Measurements from ENCODE around the gene TOX2.

DNA sequence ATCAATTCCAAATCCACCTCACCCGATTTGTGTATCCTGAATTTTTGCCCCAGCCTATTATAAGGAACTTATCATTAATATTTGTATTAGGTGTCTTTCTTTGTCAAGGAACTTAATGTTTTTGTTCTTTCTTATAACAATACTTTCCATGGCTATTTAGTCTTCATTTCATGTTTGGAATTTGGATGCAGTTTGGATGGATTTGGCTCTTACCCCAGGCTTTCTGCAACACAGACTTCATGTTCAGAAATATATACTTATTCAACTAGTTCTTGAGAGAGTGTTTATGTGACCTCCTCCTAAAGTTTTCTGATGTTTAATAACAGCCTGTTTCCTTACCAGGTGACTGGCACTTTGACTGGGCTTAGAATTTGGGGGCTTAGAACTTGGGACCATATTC is 35.9 kb upstream of the TOX2 start:
- TF ChIP-seq, protein P1, sequence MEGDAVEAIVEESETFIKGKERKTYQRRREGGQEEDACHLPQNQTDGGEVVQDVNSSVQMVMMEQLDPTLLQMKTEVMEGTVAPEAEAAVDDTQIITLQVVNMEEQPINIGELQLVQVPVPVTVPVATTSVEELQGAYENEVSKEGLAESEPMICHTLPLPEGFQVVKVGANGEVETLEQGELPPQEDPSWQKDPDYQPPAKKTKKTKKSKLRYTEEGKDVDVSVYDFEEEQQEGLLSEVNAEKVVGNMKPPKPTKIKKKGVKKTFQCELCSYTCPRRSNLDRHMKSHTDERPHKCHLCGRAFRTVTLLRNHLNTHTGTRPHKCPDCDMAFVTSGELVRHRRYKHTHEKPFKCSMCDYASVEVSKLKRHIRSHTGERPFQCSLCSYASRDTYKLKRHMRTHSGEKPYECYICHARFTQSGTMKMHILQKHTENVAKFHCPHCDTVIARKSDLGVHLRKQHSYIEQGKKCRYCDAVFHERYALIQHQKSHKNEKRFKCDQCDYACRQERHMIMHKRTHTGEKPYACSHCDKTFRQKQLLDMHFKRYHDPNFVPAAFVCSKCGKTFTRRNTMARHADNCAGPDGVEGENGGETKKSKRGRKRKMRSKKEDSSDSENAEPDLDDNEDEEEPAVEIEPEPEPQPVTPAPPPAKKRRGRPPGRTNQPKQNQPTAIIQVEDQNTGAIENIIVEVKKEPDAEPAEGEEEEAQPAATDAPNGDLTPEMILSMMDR (IDR thresholded peaks at IDR 0.05; ENCODE audit: insufficient read depth, low read depth, low read length), result no peak
- no peak for TF ChIP-seq EZH2 (IDR thresholded peaks at IDR 0.05; ENCODE audit: insufficient read depth, low read length)
